ENCODE results near the gene FKBP8.

Gene FKBP8

DNA sequence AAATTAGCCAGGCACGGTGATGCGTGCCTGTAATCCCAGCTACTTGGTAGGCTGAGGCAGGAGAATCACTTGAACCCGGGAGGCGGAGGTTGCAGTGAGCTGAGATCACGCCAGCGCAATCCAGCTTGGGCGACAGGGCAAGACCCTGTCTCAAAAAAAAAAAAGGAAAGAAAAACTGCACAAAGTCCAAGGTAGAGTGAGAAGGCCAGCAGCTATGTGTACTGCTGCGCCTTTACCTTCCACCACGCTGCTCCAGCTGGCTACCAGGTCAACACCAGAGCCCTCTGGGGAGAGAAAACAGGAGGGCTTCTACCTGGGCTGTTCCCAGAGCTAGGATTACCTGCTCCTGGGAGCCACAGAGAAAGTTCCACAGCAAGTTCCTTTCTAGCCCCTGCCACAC, 24.7 kb downstream of the FKBP8 start:
- Histone ChIP-seq H3K4me1 (ENCODE audit: control extremely low read depth in 1 of 4, control insufficient read depth in 4 of 4, insufficient read depth in 4 of 4, low read length in 3 of 4) (peaks cover 2 to 27% (median 15%) of the 10 kb centered on the region in 4 experiments), H3K9me3 (ENCODE audit: control extremely low read depth in 1 of 5, control insufficient read depth in 4 of 5, insufficient read depth in 2 of 5, low read depth in 1 of 5, low read length in 4 of 5) (no peaks in the 10 kb centered on the region), H3K27me3 (replicated peaks in 2 of 5; ENCODE audit: control insufficient read depth in 4 of 5, insufficient read depth in 5 of 5, low read length in 4 of 5) (no peaks in the 10 kb centered on the region), H3K4me3 (ENCODE audit: control insufficient read depth in 1 of 7, extremely low read depth in 1 of 7, insufficient read depth in 4 of 7, low read depth in 2 of 7, low read length in 6 of 7) (no peak overlapping the region), H3K36me3 (ENCODE audit: control insufficient read depth in 4 of 4, insufficient read depth in 4 of 4, low read length in 3 of 4) (peaks cover 0 to 11% (median 2%) of the 10 kb centered on the region in 4 experiments), H3K27ac (ENCODE audit: insufficient read depth in 1 of 2, low read depth in 1 of 2, low read length in 2 of 2, poor library complexity in 1 of 2, severe bottlenecking in 2 of 2) (no peak overlapping the region)
- ChIA-PET CTCF (interaction anchor here (0.6 to 4.9 kb wide), 6 partner anchors 10 to 71 kb away, joined by 3 to 56 read pairs (median 10); no protein-coding TSS in a partner anchor), POLR2A (no interaction called here)
- WGBS (ENCODE audit: insufficient coverage) = 93% methylated on average over 9 of the region's 9 CpGs
- no peak for DNase-seq

DNA sequence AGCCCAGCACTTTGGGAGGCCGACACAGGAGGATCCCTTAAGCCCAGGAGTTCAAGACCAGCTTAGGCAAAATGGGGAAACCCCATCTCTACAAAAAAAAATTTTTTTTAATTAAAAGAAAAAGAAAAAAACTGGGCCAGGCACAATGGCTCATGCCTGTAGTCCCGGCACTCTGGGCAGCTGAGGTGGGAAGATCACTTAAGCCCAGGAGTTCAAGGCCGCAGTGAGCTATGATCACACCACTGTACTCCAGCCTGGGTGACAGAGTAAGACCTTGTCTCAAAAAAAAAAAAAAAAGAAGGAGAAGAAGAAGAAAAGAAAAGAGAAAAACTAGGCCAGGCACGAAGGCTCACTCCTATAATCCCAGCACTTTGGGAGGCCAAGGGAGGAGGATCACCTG, 25.8 kb downstream of the FKBP8 start:
- Histone ChIP-seq H3K27ac (ENCODE audit: insufficient read depth in 1 of 2, low read depth in 1 of 2, low read length in 2 of 2, poor library complexity in 1 of 2, severe bottlenecking in 2 of 2) (no peak overlapping the region), H3K36me3 (ENCODE audit: control insufficient read depth in 4 of 4, insufficient read depth in 4 of 4, low read length in 3 of 4) (peaks cover 0 to 11% (median 2%) of the 10 kb centered on the region in 4 experiments), H3K9me3 (ENCODE audit: control extremely low read depth in 1 of 5, control insufficient read depth in 4 of 5, insufficient read depth in 2 of 5, low read depth in 1 of 5, low read length in 4 of 5) (no peaks in the 10 kb centered on the region), H3K27me3 (replicated peaks in 2 of 5; ENCODE audit: control insufficient read depth in 4 of 5, insufficient read depth in 5 of 5, low read length in 4 of 5) (no peaks in the 10 kb centered on the region), H3K4me1 (ENCODE audit: control extremely low read depth in 1 of 4, control insufficient read depth in 4 of 4, insufficient read depth in 4 of 4, low read length in 3 of 4) (peaks cover 2 to 27% (median 14%) of the 10 kb centered on the region in 4 experiments), H3K4me3 (ENCODE audit: control insufficient read depth in 1 of 7, extremely low read depth in 1 of 7, insufficient read depth in 4 of 7, low read depth in 2 of 7, low read length in 6 of 7) (no peak overlapping the region)
- DNase-seq = no peak
- POLR2A ChIA-PET = no interaction called here
- CTCF ChIA-PET = interaction anchor here (1.5 to 4.9 kb wide), 3 partner anchors 9 to 48 kb away, joined by 3 to 56 read pairs (median 11); no protein-coding TSS in a partner anchor
- 100% methylated on average over 2 of the region's 4 CpGs for WGBS (ENCODE audit: insufficient coverage)

DNA sequence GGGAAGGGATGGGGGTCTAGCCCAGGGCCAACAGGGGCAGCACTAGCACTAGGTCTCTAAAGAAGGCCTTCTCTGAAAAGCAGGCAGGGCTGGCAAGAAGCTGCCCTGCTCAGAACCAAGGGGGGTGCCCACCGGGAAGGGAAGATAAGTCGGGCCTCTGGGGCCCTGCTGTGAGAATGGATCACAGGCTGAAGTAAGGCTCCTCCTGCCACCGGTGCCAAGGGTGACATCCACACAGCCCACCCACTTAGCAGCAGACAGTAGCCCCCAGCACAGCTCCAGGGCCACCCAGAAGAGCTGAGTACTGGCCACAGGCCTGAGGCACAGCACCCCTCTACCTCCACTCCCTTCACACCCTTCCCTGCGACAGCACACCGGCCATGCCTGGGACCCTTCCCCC, 27.4 kb downstream of the FKBP8 start:
- Histone ChIP-seq H3K27me3 (replicated peaks in 2 of 5; ENCODE audit: control insufficient read depth in 4 of 5, insufficient read depth in 5 of 5, low read length in 4 of 5) (no peaks in the 10 kb centered on the region), H3K36me3 (ENCODE audit: control insufficient read depth in 4 of 4, insufficient read depth in 4 of 4, low read length in 3 of 4) (peaks cover 0 to 11% (median 2%) of the 10 kb centered on the region in 4 experiments), H3K9me3 (ENCODE audit: control extremely low read depth in 1 of 5, control insufficient read depth in 4 of 5, insufficient read depth in 2 of 5, low read depth in 1 of 5, low read length in 4 of 5) (no peaks in the 10 kb centered on the region), H3K27ac (ENCODE audit: insufficient read depth in 1 of 2, low read depth in 1 of 2, low read length in 2 of 2, poor library complexity in 1 of 2, severe bottlenecking in 2 of 2) (no peak overlapping the region), H3K4me3 (ENCODE audit: control insufficient read depth in 1 of 7, extremely low read depth in 1 of 7, insufficient read depth in 4 of 7, low read depth in 2 of 7, low read length in 6 of 7) (no peak overlapping the region), H3K4me1 (ENCODE audit: control extremely low read depth in 1 of 4, control insufficient read depth in 4 of 4, insufficient read depth in 4 of 4, low read length in 3 of 4) (peaks cover 2 to 22% (median 10%) of the 10 kb centered on the region in 4 experiments)
- 89% methylated on average over 5 of the region's 5 CpGs for WGBS (ENCODE audit: insufficient coverage)
- CTCF ChIA-PET = interaction anchor here (1.4 to 3.0 kb wide), 4 partner anchors 8 to 47 kb away, joined by 5 to 11 read pairs (median 6); no protein-coding TSS in a partner anchor
- POLR2A ChIA-PET = no interaction called here
- no peak for DNase-seq

DNA sequence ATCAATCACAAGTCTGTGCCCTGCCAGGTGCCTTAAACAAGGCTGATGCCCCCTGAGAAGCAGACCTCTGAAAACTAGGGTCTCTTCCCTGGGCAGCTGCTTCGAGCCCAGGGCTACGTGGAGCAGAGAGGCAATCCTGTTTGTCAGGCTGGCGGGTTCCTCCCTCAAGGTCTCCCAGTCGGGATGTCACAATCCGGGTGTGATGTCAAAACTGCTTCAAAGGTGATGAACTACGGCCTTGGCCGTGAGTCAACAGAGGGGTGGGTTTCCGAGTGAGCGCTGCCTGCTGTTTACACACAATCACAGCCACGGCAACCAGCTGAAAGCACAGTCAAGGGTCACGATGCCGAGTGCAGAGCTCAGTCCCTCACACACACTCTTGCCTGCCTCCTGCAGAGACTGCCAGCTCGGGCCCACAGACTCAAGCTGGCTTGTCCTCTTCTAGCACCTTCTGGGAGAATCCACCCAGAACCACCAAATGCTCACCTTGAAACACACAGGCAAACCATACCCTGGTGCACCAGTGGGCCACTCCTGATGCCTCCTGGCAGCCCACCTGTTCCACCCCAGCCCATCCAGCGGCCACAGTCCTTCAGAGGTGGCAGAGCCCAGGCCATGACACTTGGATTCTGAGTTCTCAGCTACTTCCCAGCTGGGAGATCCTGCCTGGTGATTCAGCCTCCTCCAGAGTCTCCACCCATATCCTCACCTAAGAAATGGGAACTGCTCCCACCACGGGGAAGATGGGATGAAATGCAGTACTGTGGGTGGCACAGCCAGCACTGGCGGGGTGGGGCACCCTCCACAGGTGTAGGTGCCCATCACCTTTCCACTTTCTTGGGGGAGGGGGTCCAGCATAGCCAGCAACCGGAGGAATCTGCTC, 28.3 kb downstream of the FKBP8 start:
- peak overlapping the region in 1 of 2 experiments; percentile 33 for H3K27ac ChIP-seq (ENCODE audit: insufficient read depth in 1 of 2, low read depth in 1 of 2, low read length in 2 of 2, poor library complexity in 1 of 2, severe bottlenecking in 2 of 2)
- WGBS (ENCODE audit: insufficient coverage) = 91% methylated on average over 15 of the region's 17 CpGs
- H3K4me1 ChIP-seq (ENCODE audit: control extremely low read depth in 1 of 4, control insufficient read depth in 4 of 4, insufficient read depth in 4 of 4, low read length in 3 of 4) = peaks cover 2 to 17% (median 4%) of the 10 kb centered on the region in 4 experiments
- H3K4me3 ChIP-seq (ENCODE audit: control insufficient read depth in 1 of 7, extremely low read depth in 1 of 7, insufficient read depth in 4 of 7, low read depth in 2 of 7, low read length in 6 of 7) = no peak overlapping the region
- CTCF ChIA-PET = interaction anchor here (1.4 to 1.6 kb wide), 2 partner anchors 12 to 15 kb away, joined by 5 read pairs; no protein-coding TSS in a partner anchor
- no peaks in the 10 kb centered on the region for H3K27me3 ChIP-seq (replicated peaks in 2 of 5; ENCODE audit: control insufficient read depth in 4 of 5, insufficient read depth in 5 of 5, low read length in 4 of 5)
- H3K36me3 ChIP-seq (ENCODE audit: control insufficient read depth in 4 of 4, insufficient read depth in 4 of 4, low read length in 3 of 4) = peaks cover 0 to 11% (median 2%) of the 10 kb centered on the region in 4 experiments
- peak in 2 of 3 donors; percentile 45 to 47 for DNase-seq
- no peaks in the 10 kb centered on the region for H3K9me3 ChIP-seq (ENCODE audit: control extremely low read depth in 1 of 5, control insufficient read depth in 4 of 5, insufficient read depth in 2 of 5, low read depth in 1 of 5, low read length in 4 of 5)
- POLR2A ChIA-PET = no interaction called here

DNA sequence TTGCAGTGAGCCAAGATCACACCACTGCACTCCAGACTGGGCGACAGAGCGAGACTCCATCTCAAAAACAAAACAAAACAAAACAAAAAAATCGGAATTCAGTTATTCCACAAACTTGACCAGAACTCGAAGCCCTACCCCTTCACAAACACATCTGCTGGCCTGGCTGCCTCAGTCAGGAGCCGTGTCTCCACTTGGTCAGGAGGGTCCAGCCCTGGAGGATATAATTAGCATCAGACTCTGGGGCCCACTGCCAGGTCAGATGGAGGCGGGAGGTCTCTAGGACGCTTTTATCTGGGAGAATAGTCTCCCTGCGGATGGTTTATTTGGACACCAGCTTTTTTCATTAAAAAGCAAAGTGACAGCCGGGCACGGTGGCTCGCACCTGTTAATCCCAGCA, 29.5 kb downstream of the FKBP8 start:
- H3K9me3 ChIP-seq (ENCODE audit: control extremely low read depth in 1 of 5, control insufficient read depth in 4 of 5, insufficient read depth in 2 of 5, low read depth in 1 of 5, low read length in 4 of 5) = no peaks in the 10 kb centered on the region
- H3K36me3 ChIP-seq (ENCODE audit: control insufficient read depth in 4 of 4, insufficient read depth in 4 of 4, low read length in 3 of 4) = peaks cover 0 to 11% (median 2%) of the 10 kb centered on the region in 4 experiments
- 100% methylated on average over 6 of the region's 11 CpGs for WGBS (ENCODE audit: insufficient coverage)
- peaks cover 2 to 18% (median 10%) of the 10 kb centered on the region in 4 experiments for H3K4me1 ChIP-seq (ENCODE audit: control extremely low read depth in 1 of 4, control insufficient read depth in 4 of 4, insufficient read depth in 4 of 4, low read length in 3 of 4)
- POLR2A ChIA-PET = no interaction called here
- no peak overlapping the region for H3K4me3 ChIP-seq (ENCODE audit: control insufficient read depth in 1 of 7, extremely low read depth in 1 of 7, insufficient read depth in 4 of 7, low read depth in 2 of 7, low read length in 6 of 7)
- H3K27ac ChIP-seq (ENCODE audit: insufficient read depth in 1 of 2, low read depth in 1 of 2, low read length in 2 of 2, poor library complexity in 1 of 2, severe bottlenecking in 2 of 2) = no peak overlapping the region
- H3K27me3 ChIP-seq (replicated peaks in 2 of 5; ENCODE audit: control insufficient read depth in 4 of 5, insufficient read depth in 5 of 5, low read length in 4 of 5) = no peaks in the 10 kb centered on the region
- CTCF ChIA-PET = interaction anchor here (1.5 kb wide), 1 partner anchor 29 kb away, joined by 4 read pairs; no protein-coding TSS in a partner anchor
- DNase-seq = no peak

DNA sequence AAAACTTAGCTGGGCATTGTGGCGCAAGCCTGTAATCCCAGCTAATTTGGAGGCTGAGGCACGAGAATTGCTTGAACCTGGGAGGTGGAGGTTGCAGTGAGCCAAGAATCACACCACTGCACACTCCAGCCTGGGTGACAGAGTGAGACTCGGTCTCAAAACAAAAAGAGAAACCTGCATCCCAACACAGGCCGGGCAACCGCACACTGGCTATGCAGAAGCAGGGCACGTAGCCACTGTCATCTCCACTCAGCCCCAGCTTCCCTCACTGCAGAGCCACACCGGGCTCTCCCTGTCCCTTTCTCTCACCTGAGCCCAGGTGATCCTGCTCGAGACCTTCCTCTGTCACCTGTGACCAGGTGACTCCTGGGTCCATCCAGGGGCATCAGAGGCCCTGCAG, 33.2 kb downstream of the FKBP8 start:
- Histone ChIP-seq H3K4me1 (ENCODE audit: control extremely low read depth in 1 of 4, control insufficient read depth in 4 of 4, insufficient read depth in 4 of 4, low read length in 3 of 4) (peaks cover 2 to 49% (median 41%) of the 10 kb centered on the region in 4 experiments), H3K27ac (ENCODE audit: insufficient read depth in 1 of 2, low read depth in 1 of 2, low read length in 2 of 2, poor library complexity in 1 of 2, severe bottlenecking in 2 of 2) (no peak overlapping the region), H3K9me3 (ENCODE audit: control extremely low read depth in 1 of 5, control insufficient read depth in 4 of 5, insufficient read depth in 2 of 5, low read depth in 1 of 5, low read length in 4 of 5) (no peaks in the 10 kb centered on the region), H3K36me3 (ENCODE audit: control insufficient read depth in 4 of 4, insufficient read depth in 4 of 4, low read length in 3 of 4) (peaks cover 0 to 4% (median 2%) of the 10 kb centered on the region in 4 experiments), H3K4me3 (ENCODE audit: control insufficient read depth in 1 of 7, extremely low read depth in 1 of 7, insufficient read depth in 4 of 7, low read depth in 2 of 7, low read length in 6 of 7) (no peak overlapping the region), H3K27me3 (replicated peaks in 2 of 5; ENCODE audit: control insufficient read depth in 4 of 5, insufficient read depth in 5 of 5, low read length in 4 of 5) (no peaks in the 10 kb centered on the region)
- DNase-seq = no peak
- POLR2A ChIA-PET = no interaction called here
- CTCF ChIA-PET = interaction anchor here (1.3 to 5.7 kb wide), 5 partner anchors 9 to 48 kb away, joined by 3 to 56 read pairs (median 3); partner anchors contain the start of gene ELL
- WGBS (ENCODE audit: insufficient coverage) = 93% methylated on average over 8 of the region's 8 CpGs

DNA sequence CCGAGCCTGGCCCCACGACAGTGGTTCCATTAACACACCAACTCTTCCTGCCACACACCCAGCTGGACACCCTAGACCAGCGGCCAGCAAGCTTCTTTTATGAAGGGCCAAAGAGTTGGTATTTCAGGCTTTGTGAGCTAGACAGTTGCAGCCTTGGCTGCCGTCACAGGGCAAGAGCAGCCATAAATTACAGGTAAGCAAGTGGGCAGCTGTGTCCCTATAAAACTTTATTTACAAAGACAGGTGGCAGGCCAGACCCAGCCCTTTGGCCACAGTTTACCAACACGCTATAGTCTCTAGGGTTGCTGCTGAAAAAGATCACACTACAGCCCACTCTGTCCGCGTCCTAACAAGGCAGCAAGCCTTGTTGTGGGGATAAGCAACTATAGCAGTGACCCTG, 34.8 kb downstream of the FKBP8 start:
- H3K9me3 ChIP-seq (ENCODE audit: control extremely low read depth in 1 of 5, control insufficient read depth in 4 of 5, insufficient read depth in 2 of 5, low read depth in 1 of 5, low read length in 4 of 5) = no peaks in the 10 kb centered on the region
- DNase-seq = no peak
- H3K4me1 ChIP-seq (ENCODE audit: control extremely low read depth in 1 of 4, control insufficient read depth in 4 of 4, insufficient read depth in 4 of 4, low read length in 3 of 4) = peaks cover 0 to 65% (median 55%) of the 10 kb centered on the region in 4 experiments
- H3K36me3 ChIP-seq (ENCODE audit: control insufficient read depth in 4 of 4, insufficient read depth in 4 of 4, low read length in 3 of 4) = no peaks in the 10 kb centered on the region
- H3K4me3 ChIP-seq (ENCODE audit: control insufficient read depth in 1 of 7, extremely low read depth in 1 of 7, insufficient read depth in 4 of 7, low read depth in 2 of 7, low read length in 6 of 7) = no peak overlapping the region
- ChIA-PET POLR2A (interaction anchor here (0.6 kb wide), 1 partner anchor 130 kb away, joined by 3 read pairs; no protein-coding TSS in a partner anchor), CTCF (interaction anchor here (0.8 to 5.7 kb wide), 5 partner anchors 8 to 35 kb away, joined by 3 to 56 read pairs (median 4); partner anchors contain the start of gene ELL)
- H3K27me3 ChIP-seq (replicated peaks in 2 of 5; ENCODE audit: control insufficient read depth in 4 of 5, insufficient read depth in 5 of 5, low read length in 4 of 5) = no peaks in the 10 kb centered on the region
- WGBS (ENCODE audit: insufficient coverage) = 84% methylated on average over 5 of the region's 7 CpGs
- no peak overlapping the region for H3K27ac ChIP-seq (ENCODE audit: insufficient read depth in 1 of 2, low read depth in 1 of 2, low read length in 2 of 2, poor library complexity in 1 of 2, severe bottlenecking in 2 of 2)
